Fibroblast of the aortic adventitia (primary cell): ENCODE data around the gene ANKRD17. TPM values are rescaled to one million over a fixed set of nuclear protein-coding genes. Genes with fewer than 3 reads are reported as not detected.

ENCODE experiments used
- DNase-seq: peaks from one replicate; pipeline ENCODE4 v3.0.0-alpha.2; 2010; ENCODE audit warnings: low read depth
- H3K4me3 ChIP-seq: 2 replicates; pipeline ENCODE4 v1.5.1; 2011; ENCODE audit warnings: low read depth, mild to moderate bottlenecking, control low read depth, low read length, moderate library complexity
- CTCF ChIP-seq: IDR thresholded peaks from 2 replicates; pipeline ENCODE4 v1.5.1; 2011; ENCODE audit warnings: mild to moderate bottlenecking, low read length, control low read depth, inconsistent platforms; ENCODE audit not compliant: insufficient read depth
- total RNA-seq: library from RNA; depleted of rRNA; stranded (reverse); fragments of >200 nt; gene quantifications from 2 replicates; pipeline ENCODE4 v1.2.3, GENCODE V29; 2012; ENCODE audit warnings: low replicate concordance

ANKRD17 gene
- total RNA-seq, 1 donor: 72.5 TPM

DNA sequence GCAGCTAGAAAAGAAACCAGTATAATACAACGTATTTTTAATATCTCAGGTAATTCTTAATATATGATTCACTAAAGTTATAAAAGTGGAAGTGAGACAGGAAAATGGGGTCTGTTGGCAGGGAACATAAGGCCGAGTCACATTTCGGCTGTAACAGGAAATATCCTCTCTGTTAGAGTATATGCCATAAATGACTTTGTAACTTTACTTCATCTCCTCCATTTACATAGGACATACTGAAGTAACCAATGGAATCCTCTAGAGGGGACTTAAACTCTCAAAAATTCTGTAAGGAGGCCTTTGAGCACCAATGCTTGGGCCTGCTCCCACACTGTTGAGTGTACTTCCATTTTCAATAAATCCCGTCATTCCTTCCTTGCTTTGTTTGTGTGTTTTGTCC is 71.3 kb downstream of the ANKRD17 start:
- no peak for TF ChIP-seq CTCF
- peak; percentile 27 for DNase-seq
- H3K4me3 ChIP-seq: no peak overlapping the region

DNA sequence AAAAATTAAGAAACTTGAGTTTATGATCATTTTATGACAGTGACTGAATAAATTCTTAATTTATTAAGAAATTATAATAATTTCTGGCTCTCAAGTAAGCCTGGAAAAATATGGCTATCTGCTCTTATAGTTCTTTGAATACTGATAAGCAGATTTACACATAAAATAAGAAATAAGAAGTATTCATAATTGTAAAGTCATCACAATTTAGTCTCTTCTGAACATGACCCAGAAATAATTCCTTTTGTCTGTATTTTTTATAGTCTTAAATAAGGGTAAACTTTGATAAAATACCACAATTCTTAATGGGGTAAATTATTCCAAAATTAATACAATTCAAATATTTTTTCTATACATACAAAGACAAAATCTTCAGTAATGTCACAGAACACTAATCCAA is 72.7 kb downstream of the ANKRD17 start:
- TF ChIP-seq CTCF: no peak
- no peak overlapping the region for H3K4me3 ChIP-seq
- DNase-seq: no peak

- no peak for TF ChIP-seq CTCF
- no peak for DNase-seq
- no peak overlapping the region for H3K4me3 ChIP-seq
Measured at GRCh38 chr4:73181231-73181630, 77.4 kb downstream of the ANKRD17 start.

GRCh38 chr4:73178389-73178788 is 80.2 kb downstream of the ANKRD17 start:
- no peak for TF ChIP-seq CTCF
- DNase-seq: no peak
- H3K4me3 ChIP-seq: no peak overlapping the region

GRCh38 chr4:73172161-73172560 is 86.4 kb downstream of the ANKRD17 start:
- DNase-seq: peak; percentile 40

DNA sequence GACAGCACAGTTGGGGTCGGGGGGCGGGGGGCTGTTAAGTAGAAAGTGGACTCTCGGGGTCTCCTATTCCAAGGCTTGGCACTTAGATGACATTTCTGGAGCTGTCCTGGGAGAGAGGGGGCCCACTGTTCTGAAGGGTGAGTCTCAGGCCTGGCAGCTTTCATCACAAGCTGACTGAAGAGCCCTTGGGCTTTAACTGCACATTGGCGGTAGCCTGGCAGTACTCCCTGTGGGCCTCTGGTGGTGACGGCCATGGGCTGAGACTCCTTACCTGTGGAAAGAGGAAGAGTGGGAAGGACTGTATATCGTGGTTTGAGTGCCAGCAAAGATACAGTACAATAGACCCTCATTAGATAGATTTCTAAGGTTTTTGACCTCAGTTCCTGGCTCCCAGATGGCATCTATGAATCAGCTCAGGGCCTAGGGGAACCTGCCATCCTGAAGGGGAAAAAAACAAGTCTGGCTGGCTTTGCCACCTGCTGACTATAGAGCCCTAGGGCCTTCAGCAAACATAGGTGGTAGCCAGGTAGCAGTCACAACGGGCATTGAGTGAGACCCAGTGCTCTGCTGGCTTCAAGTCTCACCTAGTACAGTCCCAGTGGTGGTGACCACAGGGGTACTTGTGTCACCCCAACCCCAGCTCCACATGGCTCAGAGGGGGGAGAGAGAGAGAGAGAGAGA is 87.9 kb downstream of the ANKRD17 start:
- H3K4me3 ChIP-seq: no peak overlapping the region
- TF ChIP-seq CTCF: no peak
- DNase-seq: no peak

More at GRCh38 chr4:73172161-73172560, 86.4 kb downstream of the ANKRD17 start:
- H3K4me3 ChIP-seq: no peak overlapping the region
- TF ChIP-seq CTCF: no peak

DNA sequence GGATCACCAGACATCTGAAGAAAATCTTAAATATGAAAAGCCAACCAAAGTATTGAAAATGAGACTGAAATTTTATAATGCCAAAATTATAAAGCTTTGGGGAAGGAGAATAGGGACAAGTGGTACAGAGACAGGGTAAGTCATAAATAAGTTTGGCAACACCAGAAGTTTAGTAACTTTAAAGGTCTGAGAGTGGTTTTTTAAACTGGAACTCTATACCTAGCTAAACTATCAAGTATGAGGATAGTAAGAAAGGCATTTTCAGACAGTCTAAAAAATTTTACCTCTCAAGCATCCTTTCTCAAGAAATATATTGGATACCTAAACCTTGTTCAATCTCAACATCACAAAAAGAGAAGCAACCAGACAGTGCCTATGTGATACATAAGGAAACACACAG is 92.4 kb downstream of the ANKRD17 start:
- no peak overlapping the region for H3K4me3 ChIP-seq
- no peak for TF ChIP-seq CTCF
- no peak for DNase-seq
